ENCODE data around the gene TBC1D8. TPM values are rescaled to one million over a fixed set of nuclear protein-coding genes. Genes with fewer than 3 reads are reported as not detected.

The TBC1D8 gene
- total and polyA plus RNA-seq, 2 of the 13 experiments (the other 11 are each of a cell fraction or from before 2014, with no cell fraction given), result 45.1 to 95.4 TPM

DNA sequence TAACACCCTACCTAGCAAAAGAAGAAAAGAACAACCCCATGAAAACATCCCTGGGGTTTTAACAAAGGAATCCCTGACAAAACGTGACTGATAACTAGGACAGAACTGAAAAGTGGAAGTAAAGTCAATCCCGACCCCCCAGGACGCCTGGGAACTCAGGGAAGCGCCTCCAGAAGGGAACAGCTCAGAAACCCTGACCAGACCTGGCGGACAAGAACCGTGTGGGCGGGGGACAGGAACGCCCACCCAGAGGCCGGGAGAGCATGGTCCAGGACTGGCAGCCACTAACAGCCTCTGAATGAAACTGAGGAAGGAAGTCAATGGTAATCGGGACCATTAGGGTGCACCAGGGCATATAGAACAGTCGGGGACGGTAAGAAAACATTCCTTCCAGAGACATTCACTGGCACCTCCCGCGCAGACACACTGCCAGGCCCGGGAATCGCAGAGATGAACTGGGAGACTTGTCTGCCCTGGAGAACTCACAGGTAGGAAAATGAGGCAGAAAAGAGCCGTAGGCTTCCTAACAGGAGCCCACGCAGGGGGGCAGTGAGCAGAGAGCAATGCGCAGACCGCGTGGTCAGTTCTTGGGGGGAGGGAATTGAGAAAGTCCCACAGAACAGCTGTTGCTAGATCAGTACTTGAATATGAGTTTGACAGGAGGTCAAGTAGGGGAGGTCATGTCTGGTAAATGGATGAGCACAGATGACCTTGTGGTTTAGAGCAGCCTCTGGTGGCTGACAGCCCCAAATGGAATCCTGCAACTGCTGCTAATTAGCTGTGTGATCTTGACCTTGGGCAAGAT lies 1.3 kb upstream of the TBC1D8 start (continued):
- TF ChIP-seq, protein P1, sequence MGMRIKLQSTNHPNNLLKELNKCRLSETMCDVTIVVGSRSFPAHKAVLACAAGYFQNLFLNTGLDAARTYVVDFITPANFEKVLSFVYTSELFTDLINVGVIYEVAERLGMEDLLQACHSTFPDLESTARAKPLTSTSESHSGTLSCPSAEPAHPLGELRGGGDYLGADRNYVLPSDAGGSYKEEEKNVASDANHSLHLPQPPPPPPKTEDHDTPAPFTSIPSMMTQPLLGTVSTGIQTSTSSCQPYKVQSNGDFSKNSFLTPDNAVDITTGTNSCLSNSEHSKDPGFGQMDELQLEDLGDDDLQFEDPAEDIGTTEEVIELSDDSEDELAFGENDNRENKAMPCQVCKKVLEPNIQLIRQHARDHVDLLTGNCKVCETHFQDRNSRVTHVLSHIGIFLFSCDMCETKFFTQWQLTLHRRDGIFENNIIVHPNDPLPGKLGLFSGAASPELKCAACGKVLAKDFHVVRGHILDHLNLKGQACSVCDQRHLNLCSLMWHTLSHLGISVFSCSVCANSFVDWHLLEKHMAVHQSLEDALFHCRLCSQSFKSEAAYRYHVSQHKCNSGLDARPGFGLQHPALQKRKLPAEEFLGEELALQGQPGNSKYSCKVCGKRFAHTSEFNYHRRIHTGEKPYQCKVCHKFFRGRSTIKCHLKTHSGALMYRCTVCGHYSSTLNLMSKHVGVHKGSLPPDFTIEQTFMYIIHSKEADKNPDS (CRISPR knock-in tag; IDR thresholded peaks at IDR 0.05), result peak; percentile 42; the same call in 1 of the 2 replicates
- 0 out of 2 replicates have a peak, but pooled peaks have one; percentile 16 for TF ChIP-seq HMG20A (CRISPR knock-in tag; IDR thresholded peaks at IDR 0.05; ENCODE audit: borderline replicate concordance)
- TF ChIP-seq GATAD1 (CRISPR knock-in tag; IDR thresholded peaks at IDR 0.05), result 0 out of 2 replicates have a peak, but pooled peaks have one; percentile 45
- TF ChIP-seq ZFP36L2 (CRISPR knock-in tag; IDR thresholded peaks at IDR 0.05), result 0 out of 2 replicates have a peak, but pooled peaks have one; percentile 54
- TF ChIP-seq ZNF878 (CRISPR knock-in tag; IDR thresholded peaks at IDR 0.05), result peak; percentile 29; the same call in 1 of the 2 replicates
- TF ChIP-seq ZNF264 (CRISPR knock-in tag; IDR thresholded peaks at IDR 0.05), result 0 out of 2 replicates have a peak, but pooled peaks have one; percentile 13
- peak; percentile 42; the same call in 1 of the 2 replicates for TF ChIP-seq ZNF792 (CRISPR knock-in tag; IDR thresholded peaks at IDR 0.05)
- peak; percentile 23; the same call in 1 of the 2 replicates for TF ChIP-seq FOXA3 (CRISPR knock-in tag; IDR thresholded peaks at IDR 0.05)
- TF ChIP-seq, protein P2, sequence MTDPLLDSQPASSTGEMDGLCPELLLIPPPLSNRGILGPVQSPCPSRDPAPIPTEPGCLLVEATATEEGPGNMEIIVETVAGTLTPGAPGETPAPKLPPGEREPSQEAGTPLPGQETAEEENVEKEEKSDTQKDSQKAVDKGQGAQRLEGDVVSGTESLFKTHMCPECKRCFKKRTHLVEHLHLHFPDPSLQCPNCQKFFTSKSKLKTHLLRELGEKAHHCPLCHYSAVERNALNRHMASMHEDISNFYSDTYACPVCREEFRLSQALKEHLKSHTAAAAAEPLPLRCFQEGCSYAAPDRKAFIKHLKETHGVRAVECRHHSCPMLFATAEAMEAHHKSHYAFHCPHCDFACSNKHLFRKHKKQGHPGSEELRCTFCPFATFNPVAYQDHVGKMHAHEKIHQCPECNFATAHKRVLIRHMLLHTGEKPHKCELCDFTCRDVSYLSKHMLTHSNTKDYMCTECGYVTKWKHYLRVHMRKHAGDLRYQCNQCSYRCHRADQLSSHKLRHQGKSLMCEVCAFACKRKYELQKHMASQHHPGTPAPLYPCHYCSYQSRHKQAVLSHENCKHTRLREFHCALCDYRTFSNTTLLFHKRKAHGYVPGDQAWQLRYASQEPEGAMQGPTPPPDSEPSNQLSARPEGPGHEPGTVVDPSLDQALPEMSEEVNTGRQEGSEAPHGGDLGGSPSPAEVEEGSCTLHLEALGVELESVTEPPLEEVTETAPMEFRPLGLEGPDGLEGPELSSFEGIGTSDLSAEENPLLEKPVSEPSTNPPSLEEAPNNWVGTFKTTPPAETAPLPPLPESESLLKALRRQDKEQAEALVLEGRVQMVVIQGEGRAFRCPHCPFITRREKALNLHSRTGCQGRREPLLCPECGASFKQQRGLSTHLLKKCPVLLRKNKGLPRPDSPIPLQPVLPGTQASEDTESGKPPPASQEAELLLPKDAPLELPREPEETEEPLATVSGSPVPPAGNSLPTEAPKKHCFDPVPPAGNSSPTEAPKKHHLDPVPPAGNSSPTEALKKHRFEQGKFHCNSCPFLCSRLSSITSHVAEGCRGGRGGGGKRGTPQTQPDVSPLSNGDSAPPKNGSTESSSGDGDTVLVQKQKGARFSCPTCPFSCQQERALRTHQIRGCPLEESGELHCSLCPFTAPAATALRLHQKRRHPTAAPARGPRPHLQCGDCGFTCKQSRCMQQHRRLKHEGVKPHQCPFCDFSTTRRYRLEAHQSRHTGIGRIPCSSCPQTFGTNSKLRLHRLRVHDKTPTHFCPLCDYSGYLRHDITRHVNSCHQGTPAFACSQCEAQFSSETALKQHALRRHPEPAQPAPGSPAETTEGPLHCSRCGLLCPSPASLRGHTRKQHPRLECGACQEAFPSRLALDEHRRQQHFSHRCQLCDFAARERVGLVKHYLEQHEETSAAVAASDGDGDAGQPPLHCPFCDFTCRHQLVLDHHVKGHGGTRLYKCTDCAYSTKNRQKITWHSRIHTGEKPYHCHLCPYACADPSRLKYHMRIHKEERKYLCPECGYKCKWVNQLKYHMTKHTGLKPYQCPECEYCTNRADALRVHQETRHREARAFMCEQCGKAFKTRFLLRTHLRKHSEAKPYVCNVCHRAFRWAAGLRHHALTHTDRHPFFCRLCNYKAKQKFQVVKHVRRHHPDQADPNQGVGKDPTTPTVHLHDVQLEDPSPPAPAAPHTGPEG (CRISPR knock-in tag; IDR thresholded peaks at IDR 0.05), result no peak
- TF ChIP-seq ZNF563 (CRISPR knock-in tag; IDR thresholded peaks at IDR 0.05), result no peak
- no peak for TF ChIP-seq GTF2F1 (IDR thresholded peaks at IDR 0.05; ENCODE audit: low read length)
- TF ChIP-seq NR2F1 (CRISPR knock-in tag; IDR thresholded peaks at IDR 0.05), result peak; percentile 91 to 94
- TF ChIP-seq ZMYM4 (CRISPR knock-in tag; IDR thresholded peaks at IDR 0.05), result peak; percentile 26; the same call in 1 of the 2 replicates
- no peak for TF ChIP-seq ZNF326 (CRISPR knock-in tag; IDR thresholded peaks at IDR 0.05; ENCODE audit: borderline replicate concordance)
- TF ChIP-seq GZF1 (CRISPR knock-in tag; IDR thresholded peaks at IDR 0.05), result peak; percentile 80; the same call in 1 of the 2 replicates
- 0 out of 2 replicates have a peak, but pooled peaks have one; percentile 64 for TF ChIP-seq ZNF891 (CRISPR knock-in tag; IDR thresholded peaks at IDR 0.05)
- no peak for TF ChIP-seq HNRNPH1 (optimal IDR thresholded peaks at IDR 0.05; ENCODE audit: low read depth, low read length)
- TF ChIP-seq MIER2 (CRISPR knock-in tag; IDR thresholded peaks at IDR 0.05), result peak; percentile 60; the same call in 1 of the 2 replicates
- TF ChIP-seq, protein P3, sequence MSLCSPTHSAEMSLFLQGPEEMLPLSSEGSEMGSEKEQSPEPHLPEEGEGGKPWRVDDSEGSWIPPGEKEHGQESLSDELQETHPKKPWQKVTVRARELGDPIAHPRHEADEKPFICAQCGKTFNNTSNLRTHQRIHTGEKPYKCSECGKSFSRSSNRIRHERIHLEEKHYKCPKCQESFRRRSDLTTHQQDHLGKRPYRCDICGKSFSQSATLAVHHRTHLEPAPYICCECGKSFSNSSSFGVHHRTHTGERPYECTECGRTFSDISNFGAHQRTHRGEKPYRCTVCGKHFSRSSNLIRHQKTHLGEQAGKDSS (CRISPR knock-in tag; IDR thresholded peaks at IDR 0.05; ENCODE audit: borderline replicate concordance, low read depth), result peak; percentile 61; the same call in 1 of the 2 replicates
- TF ChIP-seq JARID2 (CRISPR knock-in tag; IDR thresholded peaks at IDR 0.05; ENCODE audit: insufficient replicate concordance), result no peak

All from HepG2 (cell line).